GM12874 (cell line): ENCODE results near the gene FAM241B.
A peak's percentile ranks its signal among the peaks of the same experiment; 100 is the strongest.

ENCODE experiments used
- TF ChIP-seq, protein P1 (sequence below): IDR thresholded peaks from 2 replicates; pipeline ENCODE4 v1.5.1; 2011; ENCODE audit warnings: low read depth, mild to moderate bottlenecking, control low read depth, low read length, moderate library complexity; ENCODE audit not compliant: insufficient read depth

Gene FAM241B

DNA sequence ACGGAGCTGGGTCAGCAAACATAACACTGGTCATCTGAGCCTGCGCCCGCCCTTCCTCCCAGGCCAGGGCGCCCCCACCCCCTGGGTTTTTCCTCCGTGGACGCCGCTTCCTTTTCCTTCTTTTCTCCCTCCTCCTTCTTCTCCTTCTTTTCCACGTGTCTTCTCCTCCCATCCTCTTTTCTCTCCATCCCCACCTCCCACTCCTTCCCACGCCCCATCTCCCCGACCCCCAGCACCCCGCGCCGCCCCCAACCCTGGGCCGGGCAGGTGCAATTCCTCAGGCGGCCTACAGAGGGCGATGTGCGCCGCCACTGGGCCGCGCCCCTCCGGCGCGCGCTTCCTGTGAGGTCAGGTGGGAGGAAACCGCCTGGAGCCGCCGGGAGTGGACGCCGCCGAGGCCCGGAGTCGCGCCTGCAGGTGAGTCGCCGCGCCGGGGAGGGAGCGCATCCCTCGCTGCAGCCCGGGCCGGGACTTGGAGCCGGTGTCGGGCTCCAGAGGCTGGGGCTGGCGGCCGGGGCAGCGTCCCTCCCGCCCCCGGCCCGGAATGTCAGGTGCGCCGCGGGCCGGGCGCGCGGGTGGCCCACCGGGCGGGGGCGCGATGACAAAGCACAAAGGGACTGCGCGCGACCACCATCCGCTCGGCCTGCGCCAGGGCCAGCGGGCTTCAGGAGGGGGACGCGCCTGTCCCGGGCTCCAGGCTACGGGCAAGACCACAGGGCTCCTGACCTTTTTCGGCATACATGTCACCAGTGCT lies at the start of gene FAM241B:
FAM241B (plus strand) TSS at position 351 of the 754 bp plus-strand sequence. CDS start 1,497 bp downstream, outside the sequence.
- TF ChIP-seq, protein P1, sequence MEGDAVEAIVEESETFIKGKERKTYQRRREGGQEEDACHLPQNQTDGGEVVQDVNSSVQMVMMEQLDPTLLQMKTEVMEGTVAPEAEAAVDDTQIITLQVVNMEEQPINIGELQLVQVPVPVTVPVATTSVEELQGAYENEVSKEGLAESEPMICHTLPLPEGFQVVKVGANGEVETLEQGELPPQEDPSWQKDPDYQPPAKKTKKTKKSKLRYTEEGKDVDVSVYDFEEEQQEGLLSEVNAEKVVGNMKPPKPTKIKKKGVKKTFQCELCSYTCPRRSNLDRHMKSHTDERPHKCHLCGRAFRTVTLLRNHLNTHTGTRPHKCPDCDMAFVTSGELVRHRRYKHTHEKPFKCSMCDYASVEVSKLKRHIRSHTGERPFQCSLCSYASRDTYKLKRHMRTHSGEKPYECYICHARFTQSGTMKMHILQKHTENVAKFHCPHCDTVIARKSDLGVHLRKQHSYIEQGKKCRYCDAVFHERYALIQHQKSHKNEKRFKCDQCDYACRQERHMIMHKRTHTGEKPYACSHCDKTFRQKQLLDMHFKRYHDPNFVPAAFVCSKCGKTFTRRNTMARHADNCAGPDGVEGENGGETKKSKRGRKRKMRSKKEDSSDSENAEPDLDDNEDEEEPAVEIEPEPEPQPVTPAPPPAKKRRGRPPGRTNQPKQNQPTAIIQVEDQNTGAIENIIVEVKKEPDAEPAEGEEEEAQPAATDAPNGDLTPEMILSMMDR = peak; percentile 84

DNA sequence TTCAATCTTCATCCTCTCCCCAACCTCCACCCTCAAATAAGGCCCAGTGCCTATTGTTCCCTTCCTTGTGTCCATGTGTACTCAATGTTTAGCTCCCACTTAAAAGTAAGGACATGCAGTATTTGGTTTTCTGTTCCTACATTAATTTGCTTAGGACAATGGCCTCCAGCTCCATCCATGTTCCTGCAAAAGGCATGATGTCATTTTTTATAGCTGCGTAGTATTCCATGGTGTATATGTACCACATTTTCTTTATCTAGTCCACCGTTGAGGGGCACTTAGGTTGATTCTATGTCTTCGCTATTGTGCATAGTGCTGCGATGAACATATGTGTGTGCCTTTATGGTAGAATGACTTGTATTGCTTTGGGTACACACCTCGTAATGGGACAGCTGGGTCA lies 49.6 kb upstream of the FAM241B start:
- TF ChIP-seq, protein P1 = no peak

GRCh38 chr10:69583106-69583505 lies 46.9 kb upstream of the FAM241B start:
- TF ChIP-seq, protein P1 = no peak

DNA sequence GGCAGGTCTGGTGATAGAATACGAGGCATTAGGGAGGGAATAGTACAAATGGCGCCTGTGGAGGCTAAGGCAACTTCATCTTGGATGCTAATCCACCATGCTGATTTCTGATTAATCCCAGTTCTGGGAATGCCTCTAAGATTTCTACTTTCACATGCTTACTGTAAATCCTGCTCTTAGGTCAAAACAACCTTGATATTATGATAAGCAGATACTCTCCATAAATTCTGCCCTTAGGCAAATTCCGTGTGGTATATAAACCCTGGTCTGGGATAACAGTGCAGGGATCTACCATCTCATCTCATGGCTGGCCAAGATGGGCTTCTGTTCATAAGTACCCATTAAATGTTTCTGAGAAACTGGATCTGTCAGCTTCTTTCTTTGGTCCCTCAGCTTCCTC lies 45.4 kb upstream of the FAM241B start:
- TF ChIP-seq, protein P1 = no peak

DNA sequence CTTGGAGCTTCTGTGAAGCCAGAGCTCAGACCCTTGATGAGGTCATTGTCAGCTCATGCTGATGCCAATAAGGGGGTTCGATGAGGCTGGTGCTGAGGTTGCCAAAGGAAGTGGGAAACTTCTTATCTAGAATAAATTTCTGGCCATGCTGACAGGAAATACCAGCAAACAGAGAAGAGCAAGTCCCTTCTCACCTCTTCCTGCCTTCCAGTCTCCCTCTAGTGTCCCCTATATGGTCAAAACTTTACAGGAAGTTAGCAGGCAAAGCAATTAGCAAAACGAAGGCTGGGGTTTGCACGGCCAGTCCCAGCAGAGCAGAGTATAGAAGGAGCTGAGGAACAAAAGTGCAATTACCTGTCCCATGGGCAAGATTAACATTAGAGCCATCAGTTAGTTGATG lies 41.7 kb upstream of the FAM241B start:
- TF ChIP-seq, protein P1 = no peak

- TF ChIP-seq, protein P1 = no peak
Measured at GRCh38 chr10:69600761-69601330, 29.2 kb upstream of the FAM241B start.

DNA sequence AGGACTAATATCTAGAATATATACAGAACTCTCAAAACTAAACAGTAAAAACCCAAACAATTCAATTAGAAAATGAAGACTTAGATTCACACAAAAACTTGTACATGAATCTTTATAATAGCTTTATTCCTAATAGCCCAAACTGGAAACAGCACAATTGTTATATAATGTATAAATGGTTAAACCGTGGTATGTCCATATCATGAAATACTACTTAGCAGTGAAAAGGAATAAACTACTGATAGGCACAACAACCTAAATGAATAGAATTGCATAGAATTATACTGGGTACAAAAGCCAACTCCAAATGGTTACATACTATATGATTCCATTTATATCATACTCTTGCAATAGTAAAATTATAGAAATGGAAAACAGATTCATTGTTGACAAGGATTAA lies 21.0 kb upstream of the FAM241B start:
- TF ChIP-seq, protein P1 = no peak
